GM23338 (cell line): ENCODE measurements around the gene B4GALT1. TPM values are rescaled to one million over a fixed set of nuclear protein-coding genes. Genes with fewer than 3 reads are reported as not detected.

Experiments used
- ATAC-seq: fragments of 200-7000 bp; cut with Tn5 transposase; 3 replicates; pipeline ENCODE4 v1.9.1; 2020
- DNase-seq: peaks from one replicate; pipeline ENCODE4 v3.0.0-alpha.2; 2015; ENCODE audit warnings: low spot score
- H2AFZ ChIP-seq: fragments of 200-600 bp; sonication (generic); 2 replicates; pipeline ENCODE4 v1.8.0; 2016; ENCODE audit warnings: antibody characterized with exemption, mild to moderate bottlenecking, moderate library complexity
- H3F3A ChIP-seq: fragments of 200-600 bp; sonication (generic); replicated peaks from 2 replicates; pipeline ENCODE4 v1.8.0; 2017; ENCODE audit warnings: antibody characterized with exemption, mixed run types, low read depth
- H3K27ac ChIP-seq: fragments of 200-600 bp; sonication (generic); 2 replicates; pipeline ENCODE4 v1.6.1; 2016; ENCODE audit warnings: low read depth
- H3K27me3 ChIP-seq: fragments of 200-600 bp; sonication (generic); 2 replicates; pipeline ENCODE4 v1.8.0; 2016; ENCODE audit warnings: mild to moderate bottlenecking, mixed run types, moderate library complexity; ENCODE audit not compliant: insufficient read depth
- H3K36me3 ChIP-seq: fragments of 200-600 bp; sonication (generic); 2 replicates; pipeline ENCODE4 v1.8.0; 2016; ENCODE audit warnings: mild to moderate bottlenecking; ENCODE audit not compliant: insufficient read depth
- H3K4me1 ChIP-seq: fragments of 200-600 bp; sonication (generic); 2 replicates; pipeline ENCODE4 v1.8.0; 2016; ENCODE audit warnings: mild to moderate bottlenecking, moderate library complexity; ENCODE audit not compliant: insufficient read depth
- H3K4me2 ChIP-seq: fragments of 200-600 bp; sonication (generic); 2 replicates; pipeline ENCODE4 v1.7.1; 2017; ENCODE audit warnings: mixed run types
- H3K4me3 ChIP-seq: fragments of 200-600 bp; sonication (generic); 2 replicates; pipeline ENCODE4 v1.6.1; 2016; ENCODE audit warnings: mixed run types
- H3K79me2 ChIP-seq: fragments of 200-600 bp; sonication (generic); replicated peaks from 2 replicates; pipeline ENCODE4 v1.8.0; 2017; ENCODE audit warnings: mild to moderate bottlenecking; ENCODE audit not compliant: insufficient read depth
- H3K9me2 ChIP-seq: fragments of 200-600 bp; sonication (generic); 2 replicates; pipeline ENCODE4 v1.8.0; 2017; ENCODE audit not compliant: insufficient read depth
- H4K20me1 ChIP-seq: fragments of 200-600 bp; sonication (generic); replicated peaks from 2 replicates; pipeline ENCODE4 v1.8.0; 2017; ENCODE audit warnings: mild to moderate bottlenecking; ENCODE audit not compliant: insufficient read depth
- H3K27ac Mint-ChIP-seq: 2 replicates; pipeline ENCODE4 v1.8.0; 2020; ENCODE audit warnings: inconsistent platforms, mild to moderate bottlenecking, moderate library complexity, mixed read lengths
- H3K27me3 Mint-ChIP-seq: 3 replicates; pipeline ENCODE4 v1.8.0; 2022; ENCODE audit warnings: low read depth, mild to moderate bottlenecking, moderate library complexity, mixed read lengths, inconsistent platforms; ENCODE audit not compliant: insufficient read depth, poor library complexity
- H3K36me3 Mint-ChIP-seq: 3 replicates; pipeline ENCODE4 v1.8.0; 2021; ENCODE audit warnings: low read depth, mild to moderate bottlenecking, inconsistent platforms, moderate library complexity, mixed read lengths
- H3K4me1 Mint-ChIP-seq: 3 replicates; pipeline ENCODE4 v1.8.0; 2020; ENCODE audit warnings: mild to moderate bottlenecking, inconsistent platforms, mixed read lengths
- H3K4me3 Mint-ChIP-seq: 3 replicates; pipeline ENCODE4 v1.8.0; 2021; ENCODE audit warnings: moderate library complexity, mild to moderate bottlenecking, inconsistent platforms, mixed read lengths
- H3K9me3 Mint-ChIP-seq: 3 replicates; pipeline ENCODE4 v1.8.0; 2020; ENCODE audit warnings: moderate library complexity, mild to moderate bottlenecking, inconsistent platforms, mixed read lengths
- CREB1 ChIP-seq: fragments of 250-450 bp; sonication (Bioruptor Pico); IDR thresholded peaks from 2 replicates; pipeline ENCODE4 v1.5.0; 2020; ENCODE audit warnings: low read depth, mild to moderate bottlenecking, moderate library complexity
- ETS1 ChIP-seq: IDR thresholded peaks from 2 replicates; pipeline ENCODE4 v1.6.1; 2016; ENCODE audit warnings: antibody characterized with exemption
- EZH2 ChIP-seq: fragments of 200-600 bp; sonication (generic); IDR thresholded peaks from one replicate; pipeline ENCODE4 v1.8.0; 2017; ENCODE audit warnings: antibody characterized with exemption, mild to moderate bottlenecking, low read depth; ENCODE audit not compliant: unreplicated experiment
- EZH2phosphoT487 ChIP-seq: fragments of 200-600 bp; sonication (generic); IDR thresholded peaks from one replicate; pipeline ENCODE4 v1.8.1; 2018; ENCODE audit warnings: antibody characterized with exemption; ENCODE audit not compliant: unreplicated experiment
- JUNB ChIP-seq: IDR thresholded peaks from one replicate; pipeline ENCODE4 v1.6.1; 2016; ENCODE audit warnings: antibody characterized with exemption; ENCODE audit not compliant: unreplicated experiment
- NANOG ChIP-seq: IDR thresholded peaks from 2 replicates; pipeline ENCODE4 v1.6.1; 2016; ENCODE audit warnings: antibody characterized with exemption, borderline replicate concordance
- POLR2AphosphoS5 ChIP-seq: IDR thresholded peaks from 2 replicates; pipeline ENCODE4 v1.6.1; 2016; ENCODE audit warnings: antibody characterized with exemption, low read depth
- ZNF331 ChIP-seq: fragments of 250-450 bp; sonication (Bioruptor Pico); IDR thresholded peaks from 2 replicates; pipeline ENCODE4 v1.5.0; 2020; ENCODE audit warnings: low read depth, mild to moderate bottlenecking, moderate library complexity
- polyA plus RNA-seq: library from polyadenylated mRNA; unstranded; fragments of >200 nt; fragmentation: Nextera tagmentation; extraction: Ambion mirVana; gene quantifications from 2 replicates; pipeline ENCODE4 v1.2.1, GENCODE V29; 2016
- total RNA-seq: library from RNA; depleted of rRNA; stranded (reverse); fragments of >200 nt; shearing (Covaris generic); gene quantifications from 2 replicates; pipeline ENCODE4 v1.2.3, GENCODE V29; 2014
- TF ChIP-seq, protein P1 (sequence below), 2 experiments: fragments of 200-600 bp in 1 of 2; sonication (generic) in 1 of 2; conservative IDR thresholded peaks; 2 replicates each; pipeline versions ENCODE4 v1.5.1 to v1.6.1; 2016 to 2017; ENCODE audit warnings: antibody characterized with exemption in 2 of 2, low read depth in 2 of 2, mild to moderate bottlenecking in 2 of 2, moderate library complexity in 1 of 2
- TF ChIP-seq, protein P2 (sequence below): fragments of 250-450 bp; sonication (Bioruptor Pico); IDR thresholded peaks from 2 replicates; pipeline ENCODE4 v1.5.0; 2020; ENCODE audit warnings: mild to moderate bottlenecking, moderate library complexity
- TF ChIP-seq, protein P3 (sequence below): IDR thresholded peaks from one replicate; pipeline ENCODE4 v1.6.1; 2018; ENCODE audit warnings: antibody characterized with exemption; ENCODE audit not compliant: unreplicated experiment

Gene B4GALT1
- total and polyA plus RNA-seq, 2 experiments from 2014 or later = 6.3 to 15.8 TPM

DNA sequence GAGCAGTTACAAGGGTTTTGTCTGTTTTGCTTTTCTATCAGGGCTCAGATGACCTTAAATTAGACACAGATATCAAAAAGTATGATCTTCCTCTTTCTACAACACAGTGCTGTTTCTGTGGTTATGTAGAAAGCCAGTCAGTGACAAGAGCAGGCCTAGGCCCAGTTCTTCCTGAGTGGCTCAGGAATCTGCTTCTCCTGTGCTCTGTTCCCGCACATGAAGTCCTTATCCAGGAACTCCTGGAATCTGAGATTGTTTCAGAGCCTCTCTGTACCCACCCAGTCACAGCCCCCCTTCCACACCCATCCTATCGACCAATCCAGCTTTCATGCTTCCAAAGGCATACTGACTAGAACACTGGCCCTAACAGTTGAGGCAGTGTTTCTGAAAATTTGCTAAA lies 50.3 kb downstream of the B4GALT1 start (continued):
- TF ChIP-seq ZNF331 (CRISPR knock-in tag) = no peak
- no peak for TF ChIP-seq EZH2phosphoT487
- no peak for TF ChIP-seq POLR2AphosphoS5
- TF ChIP-seq EZH2 = no peak
- TF ChIP-seq ETS1 = no peak
- TF ChIP-seq, protein P1, sequence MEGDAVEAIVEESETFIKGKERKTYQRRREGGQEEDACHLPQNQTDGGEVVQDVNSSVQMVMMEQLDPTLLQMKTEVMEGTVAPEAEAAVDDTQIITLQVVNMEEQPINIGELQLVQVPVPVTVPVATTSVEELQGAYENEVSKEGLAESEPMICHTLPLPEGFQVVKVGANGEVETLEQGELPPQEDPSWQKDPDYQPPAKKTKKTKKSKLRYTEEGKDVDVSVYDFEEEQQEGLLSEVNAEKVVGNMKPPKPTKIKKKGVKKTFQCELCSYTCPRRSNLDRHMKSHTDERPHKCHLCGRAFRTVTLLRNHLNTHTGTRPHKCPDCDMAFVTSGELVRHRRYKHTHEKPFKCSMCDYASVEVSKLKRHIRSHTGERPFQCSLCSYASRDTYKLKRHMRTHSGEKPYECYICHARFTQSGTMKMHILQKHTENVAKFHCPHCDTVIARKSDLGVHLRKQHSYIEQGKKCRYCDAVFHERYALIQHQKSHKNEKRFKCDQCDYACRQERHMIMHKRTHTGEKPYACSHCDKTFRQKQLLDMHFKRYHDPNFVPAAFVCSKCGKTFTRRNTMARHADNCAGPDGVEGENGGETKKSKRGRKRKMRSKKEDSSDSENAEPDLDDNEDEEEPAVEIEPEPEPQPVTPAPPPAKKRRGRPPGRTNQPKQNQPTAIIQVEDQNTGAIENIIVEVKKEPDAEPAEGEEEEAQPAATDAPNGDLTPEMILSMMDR (conservative IDR thresholded peaks at IDR 0.05; ENCODE audit: low read depth in 2 of 2) = no peak
- TF ChIP-seq CREB1 (CRISPR knock-in tag) = no peak
- no peak for TF ChIP-seq JUNB

GRCh38 chr9:33114746-33115145 lies 52.4 kb downstream of the B4GALT1 start:
- no peak overlapping the region for H3K27ac Mint-ChIP-seq
- peaks cover 31% of the 10 kb centered on the region for H3K4me1 Mint-ChIP-seq
- Histone ChIP-seq H3K36me3 (no peaks in the 10 kb centered on the region), H3K9me2 (no peaks in the 10 kb centered on the region), H3K27ac (no peak overlapping the region), H3K4me3 (no peak overlapping the region), H3K4me1 (peaks cover 15% of the 10 kb centered on the region; the same call in 1 of the 2 replicates), H3K79me2 (no peaks in the 10 kb centered on the region), H3K27me3 (no peaks in the 10 kb centered on the region), H4K20me1 (no peaks in the 10 kb centered on the region; the same call in 1 of the 2 replicates), H3K4me2 (no peak overlapping the region), H3F3A (no peaks in the 10 kb centered on the region; the same call in 1 of the 2 replicates), H2AFZ (no peak overlapping the region)
- ATAC-seq (no peak), DNase-seq (no peak)
- peaks cover 4% of the 10 kb centered on the region for H3K27me3 Mint-ChIP-seq
- no peaks in the 10 kb centered on the region for H3K9me3 Mint-ChIP-seq
- H3K36me3 Mint-ChIP-seq = peaks cover 2% of the 10 kb centered on the region; the same call in 1 of the 3 replicates
- H3K4me3 Mint-ChIP-seq = no peak overlapping the region
- TF ChIP-seq, protein P2, sequence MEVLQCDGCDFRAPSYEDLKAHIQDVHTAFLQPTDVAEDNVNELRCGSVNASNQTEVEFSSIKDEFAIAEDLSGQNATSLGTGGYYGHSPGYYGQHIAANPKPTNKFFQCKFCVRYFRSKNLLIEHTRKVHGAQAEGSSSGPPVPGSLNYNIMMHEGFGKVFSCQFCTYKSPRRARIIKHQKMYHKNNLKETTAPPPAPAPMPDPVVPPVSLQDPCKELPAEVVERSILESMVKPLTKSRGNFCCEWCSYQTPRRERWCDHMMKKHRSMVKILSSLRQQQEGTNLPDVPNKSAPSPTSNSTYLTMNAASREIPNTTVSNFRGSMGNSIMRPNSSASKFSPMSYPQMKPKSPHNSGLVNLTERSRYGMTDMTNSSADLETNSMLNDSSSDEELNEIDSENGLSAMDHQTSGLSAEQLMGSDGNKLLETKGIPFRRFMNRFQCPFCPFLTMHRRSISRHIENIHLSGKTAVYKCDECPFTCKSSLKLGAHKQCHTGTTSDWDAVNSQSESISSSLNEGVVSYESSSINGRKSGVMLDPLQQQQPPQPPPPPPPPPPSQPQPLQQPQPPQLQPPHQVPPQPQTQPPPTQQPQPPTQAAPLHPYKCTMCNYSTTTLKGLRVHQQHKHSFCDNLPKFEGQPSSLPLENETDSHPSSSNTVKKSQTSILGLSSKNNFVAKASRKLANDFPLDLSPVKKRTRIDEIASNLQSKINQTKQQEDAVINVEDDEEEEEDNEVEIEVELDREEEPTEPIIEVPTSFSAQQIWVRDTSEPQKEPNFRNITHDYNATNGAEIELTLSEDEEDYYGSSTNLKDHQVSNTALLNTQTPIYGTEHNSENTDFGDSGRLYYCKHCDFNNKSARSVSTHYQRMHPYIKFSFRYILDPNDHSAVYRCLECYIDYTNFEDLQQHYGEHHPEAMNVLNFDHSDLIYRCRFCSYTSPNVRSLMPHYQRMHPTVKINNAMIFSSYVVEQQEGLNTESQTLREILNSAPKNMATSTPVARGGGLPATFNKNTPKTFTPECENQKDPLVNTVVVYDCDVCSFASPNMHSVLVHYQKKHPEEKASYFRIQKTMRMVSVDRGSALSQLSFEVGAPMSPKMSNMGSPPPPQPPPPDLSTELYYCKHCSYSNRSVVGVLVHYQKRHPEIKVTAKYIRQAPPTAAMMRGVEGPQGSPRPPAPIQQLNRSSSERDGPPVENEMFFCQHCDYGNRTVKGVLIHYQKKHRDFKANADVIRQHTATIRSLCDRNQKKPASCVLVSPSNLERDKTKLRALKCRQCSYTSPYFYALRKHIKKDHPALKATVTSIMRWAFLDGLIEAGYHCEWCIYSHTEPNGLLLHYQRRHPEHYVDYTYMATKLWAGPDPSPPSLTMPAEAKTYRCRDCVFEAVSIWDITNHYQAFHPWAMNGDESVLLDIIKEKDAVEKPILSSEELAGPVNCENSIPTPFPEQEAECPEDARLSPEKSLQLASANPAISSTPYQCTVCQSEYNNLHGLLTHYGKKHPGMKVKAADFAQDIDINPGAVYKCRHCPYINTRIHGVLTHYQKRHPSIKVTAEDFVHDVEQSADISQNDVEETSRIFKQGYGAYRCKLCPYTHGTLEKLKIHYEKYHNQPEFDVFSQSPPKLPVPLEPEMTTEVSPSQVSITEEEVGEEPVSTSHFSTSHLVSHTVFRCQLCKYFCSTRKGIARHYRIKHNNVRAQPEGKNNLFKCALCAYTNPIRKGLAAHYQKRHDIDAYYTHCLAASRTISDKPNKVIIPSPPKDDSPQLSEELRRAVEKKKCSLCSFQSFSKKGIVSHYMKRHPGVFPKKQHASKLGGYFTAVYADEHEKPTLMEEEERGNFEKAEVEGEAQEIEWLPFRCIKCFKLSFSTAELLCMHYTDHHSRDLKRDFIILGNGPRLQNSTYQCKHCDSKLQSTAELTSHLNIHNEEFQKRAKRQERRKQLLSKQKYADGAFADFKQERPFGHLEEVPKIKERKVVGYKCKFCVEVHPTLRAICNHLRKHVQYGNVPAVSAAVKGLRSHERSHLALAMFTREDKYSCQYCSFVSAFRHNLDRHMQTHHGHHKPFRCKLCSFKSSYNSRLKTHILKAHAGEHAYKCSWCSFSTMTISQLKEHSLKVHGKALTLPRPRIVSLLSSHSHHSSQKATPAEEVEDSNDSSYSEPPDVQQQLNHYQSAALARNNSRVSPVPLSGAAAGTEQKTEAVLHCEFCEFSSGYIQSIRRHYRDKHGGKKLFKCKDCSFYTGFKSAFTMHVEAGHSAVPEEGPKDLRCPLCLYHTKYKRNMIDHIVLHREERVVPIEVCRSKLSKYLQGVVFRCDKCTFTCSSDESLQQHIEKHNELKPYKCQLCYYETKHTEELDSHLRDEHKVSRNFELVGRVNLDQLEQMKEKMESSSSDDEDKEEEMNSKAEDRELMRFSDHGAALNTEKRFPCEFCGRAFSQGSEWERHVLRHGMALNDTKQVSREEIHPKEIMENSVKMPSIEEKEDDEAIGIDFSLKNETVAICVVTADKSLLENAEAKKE (CRISPR knock-in tag) = no peak
- TF ChIP-seq, protein P3, sequence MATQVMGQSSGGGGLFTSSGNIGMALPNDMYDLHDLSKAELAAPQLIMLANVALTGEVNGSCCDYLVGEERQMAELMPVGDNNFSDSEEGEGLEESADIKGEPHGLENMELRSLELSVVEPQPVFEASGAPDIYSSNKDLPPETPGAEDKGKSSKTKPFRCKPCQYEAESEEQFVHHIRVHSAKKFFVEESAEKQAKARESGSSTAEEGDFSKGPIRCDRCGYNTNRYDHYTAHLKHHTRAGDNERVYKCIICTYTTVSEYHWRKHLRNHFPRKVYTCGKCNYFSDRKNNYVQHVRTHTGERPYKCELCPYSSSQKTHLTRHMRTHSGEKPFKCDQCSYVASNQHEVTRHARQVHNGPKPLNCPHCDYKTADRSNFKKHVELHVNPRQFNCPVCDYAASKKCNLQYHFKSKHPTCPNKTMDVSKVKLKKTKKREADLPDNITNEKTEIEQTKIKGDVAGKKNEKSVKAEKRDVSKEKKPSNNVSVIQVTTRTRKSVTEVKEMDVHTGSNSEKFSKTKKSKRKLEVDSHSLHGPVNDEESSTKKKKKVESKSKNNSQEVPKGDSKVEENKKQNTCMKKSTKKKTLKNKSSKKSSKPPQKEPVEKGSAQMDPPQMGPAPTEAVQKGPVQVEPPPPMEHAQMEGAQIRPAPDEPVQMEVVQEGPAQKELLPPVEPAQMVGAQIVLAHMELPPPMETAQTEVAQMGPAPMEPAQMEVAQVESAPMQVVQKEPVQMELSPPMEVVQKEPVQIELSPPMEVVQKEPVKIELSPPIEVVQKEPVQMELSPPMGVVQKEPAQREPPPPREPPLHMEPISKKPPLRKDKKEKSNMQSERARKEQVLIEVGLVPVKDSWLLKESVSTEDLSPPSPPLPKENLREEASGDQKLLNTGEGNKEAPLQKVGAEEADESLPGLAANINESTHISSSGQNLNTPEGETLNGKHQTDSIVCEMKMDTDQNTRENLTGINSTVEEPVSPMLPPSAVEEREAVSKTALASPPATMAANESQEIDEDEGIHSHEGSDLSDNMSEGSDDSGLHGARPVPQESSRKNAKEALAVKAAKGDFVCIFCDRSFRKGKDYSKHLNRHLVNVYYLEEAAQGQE = no peak
- TF ChIP-seq, protein P1 (conservative IDR thresholded peaks at IDR 0.05; ENCODE audit: low read depth in 2 of 2) = no peak
- TF ChIP-seq NANOG = no peak
- TF ChIP-seq EZH2 = no peak
